Activated naive CD4-positive, alpha-beta T cell treated with anti-CD3 and anti-CD28 coated beads for 36 hours (primary cell): ENCODE measurements around the gene S100A9. TPM values are rescaled to one million over a fixed set of nuclear protein-coding genes. Genes with fewer than 3 reads are reported as not detected.
"Not testable (repeated sequence)": the region's sequence is repeated elsewhere in the genome, so short reads cannot be mapped to it uniquely, and the experiment has no call there.

Experiments
- CTCF ChIA-PET: fragments of 350-600 bp; sonication (Branson Sonifier 250); formaldehyde crosslinking; loops from one replicate; lab custom pipeline; 2021; ENCODE audit warnings: antibody characterized with exemption; lab: Charles Lee
- DNase-seq: peaks from one replicate; pipeline ENCODE4 v3.0.0-alpha.2; 2020
- H3K27ac Mint-ChIP-seq: one replicate; pipeline ENCODE4 v1.8.0; 2021; ENCODE audit warnings: mild to moderate bottlenecking, mixed read lengths
- H3K27me3 Mint-ChIP-seq: one replicate; pipeline ENCODE4 v1.8.0; 2021; ENCODE audit warnings: low read depth, mixed read lengths
- H3K36me3 Mint-ChIP-seq: one replicate; pipeline ENCODE4 v1.8.0; 2021; ENCODE audit warnings: low read depth, mixed read lengths
- H3K4me1 Mint-ChIP-seq: one replicate; pipeline ENCODE4 v1.8.0; 2021; ENCODE audit warnings: low read depth, mixed read lengths
- H3K4me3 Mint-ChIP-seq: one replicate; pipeline ENCODE4 v1.8.0; 2021; ENCODE audit warnings: mild to moderate bottlenecking, moderate library complexity, mixed read lengths
- H3K9me3 Mint-ChIP-seq: one replicate; pipeline ENCODE4 v1.8.0; 2021; ENCODE audit warnings: mixed read lengths
- intact Hi-C: fragments of 100-400 bp; cut with micrococcal nuclease; formaldehyde crosslinking; loops from one replicate; pipeline ENCODE4 v1.15.1; 2023
- total RNA-seq, 2 experiments: library from RNA; stranded (reverse); gene quantifications; one replicate each; pipeline ENCODE4 v1.2.3, GENCODE V29; 2021

The S100A9 gene
- 1 to 10 TPM; 1.7 to 2.6 TPM for total RNA-seq

DNA sequence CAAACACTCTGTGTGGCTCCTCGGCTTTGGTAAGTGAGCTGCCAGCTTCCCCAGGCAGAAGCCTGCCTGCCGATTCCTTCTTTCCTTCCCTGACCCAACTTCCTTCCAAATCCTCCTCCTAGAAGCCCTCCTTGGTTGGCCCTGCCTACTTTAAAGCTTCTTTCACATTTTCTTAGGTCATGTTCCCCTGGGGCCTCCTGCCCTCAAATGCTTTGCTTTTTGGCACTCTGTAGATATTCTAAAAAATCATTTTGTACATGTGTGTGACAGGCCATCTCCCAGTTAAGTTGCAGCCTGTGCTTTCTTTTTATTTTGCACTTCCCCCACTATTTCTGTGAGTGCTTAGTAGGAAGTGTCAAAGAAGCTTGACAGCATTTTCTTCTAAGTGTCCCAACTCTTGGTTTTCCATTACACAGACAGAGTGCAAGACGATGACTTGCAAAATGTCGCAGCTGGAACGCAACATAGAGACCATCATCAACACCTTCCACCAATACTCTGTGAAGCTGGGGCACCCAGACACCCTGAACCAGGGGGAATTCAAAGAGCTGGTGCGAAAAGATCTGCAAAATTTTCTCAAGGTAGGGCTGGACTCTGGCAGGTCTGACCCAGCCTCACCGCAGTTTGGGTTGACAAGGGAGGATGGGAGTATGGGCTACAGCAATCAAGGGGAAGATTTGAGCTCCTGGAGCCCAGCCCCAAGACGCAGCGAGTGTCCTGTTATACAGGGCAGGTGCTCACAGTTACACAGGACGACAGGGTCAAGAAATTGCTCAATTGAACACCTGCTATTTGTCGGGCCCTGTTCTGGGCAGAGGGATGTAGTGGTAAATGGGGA lies at the start of gene S100A9:
TSS of gene S100A9 (plus strand) at position 2 of the 838 bp plus-strand sequence. CDS start at position 432, 430 bp downstream.
- H3K36me3 Mint-ChIP-seq: no peaks in the 10 kb centered on the region

DNA sequence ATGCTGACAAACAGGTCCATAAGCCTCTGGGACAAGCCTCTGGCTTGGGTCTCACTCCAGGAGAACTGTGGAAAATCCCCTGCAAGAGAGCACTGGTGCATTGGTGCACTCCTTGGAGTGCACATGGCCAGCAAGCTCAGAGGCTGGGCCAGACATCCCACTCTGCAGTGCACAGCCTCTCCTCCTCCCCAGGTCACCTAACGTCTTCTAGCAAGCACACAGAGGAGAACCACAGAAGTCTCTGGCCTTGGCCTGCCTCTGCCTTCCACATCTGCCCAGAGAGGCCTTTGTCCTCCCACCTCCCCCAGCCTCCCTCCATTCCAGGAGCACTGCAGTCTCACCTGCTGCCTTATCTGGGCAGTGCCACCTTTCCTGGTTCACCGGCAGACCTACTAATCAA lies 49.1 kb upstream of the S100A9 start:
- intact Hi-C loops: no loop called here
- Mint-ChIP-seq H3K36me3 (no peaks in the 10 kb centered on the region), H3K4me1 (no peaks in the 10 kb centered on the region), H3K27me3 (peaks cover 3% of the 10 kb centered on the region), H3K9me3 (no peaks in the 10 kb centered on the region), H3K27ac (no peak overlapping the region), H3K4me3 (no peak overlapping the region)
- no peak for DNase-seq
- CTCF ChIA-PET: no interaction called here

More for the DNA sequence above, at the start of gene S100A9:
- no peak for DNase-seq
- CTCF ChIA-PET: interaction anchor here (0.7 to 2.4 kb wide), 6 partner anchors 10 to 137 kb away, joined by 3 to 35 read pairs (median 4); partner anchors contain the start of gene PGLYRP4
- peaks cover 18% of the 10 kb centered on the region for H3K4me1 Mint-ChIP-seq
- H3K9me3 Mint-ChIP-seq: no peaks in the 10 kb centered on the region
- H3K27ac Mint-ChIP-seq: peak within 1 kb of the TSS; percentile 0
- H3K27me3 Mint-ChIP-seq: no peaks in the 10 kb centered on the region
- peak within 1 kb of the TSS; percentile 6 for H3K4me3 Mint-ChIP-seq
- intact Hi-C loops: loop anchor here (10.0 kb wide), 1 partner anchor 417 kb away; the partner anchor contains the start of gene SLC27A3

DNA sequence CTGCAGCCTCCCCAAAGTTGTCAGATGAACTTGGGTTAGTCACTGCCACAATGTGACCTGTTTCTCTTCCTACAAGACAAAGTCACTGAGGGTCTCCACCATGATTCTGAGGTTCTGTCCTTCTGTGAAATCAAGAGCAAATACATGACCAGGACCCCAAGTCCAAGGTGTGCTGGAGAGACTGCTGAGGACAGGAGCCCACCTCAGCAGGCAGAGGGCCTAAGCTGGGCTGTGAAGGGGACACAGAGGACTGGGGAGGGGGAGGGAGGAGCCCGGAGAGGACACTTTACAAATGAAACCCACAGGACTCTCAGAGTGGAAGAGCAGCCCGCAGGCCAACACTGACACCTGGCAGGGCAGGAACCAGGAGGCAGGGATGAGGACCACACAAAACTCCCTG lies 48.2 kb upstream of the S100A9 start:
- no peaks in the 10 kb centered on the region for H3K9me3 Mint-ChIP-seq
- no peak overlapping the region for H3K4me3 Mint-ChIP-seq
- intact Hi-C loops: no loop called here
- no peaks in the 10 kb centered on the region for H3K4me1 Mint-ChIP-seq
- CTCF ChIA-PET: no interaction called here
- no peak overlapping the region for H3K27ac Mint-ChIP-seq
- no peak for DNase-seq
- peaks cover 3% of the 10 kb centered on the region for H3K27me3 Mint-ChIP-seq
- H3K36me3 Mint-ChIP-seq: no peaks in the 10 kb centered on the region

DNA sequence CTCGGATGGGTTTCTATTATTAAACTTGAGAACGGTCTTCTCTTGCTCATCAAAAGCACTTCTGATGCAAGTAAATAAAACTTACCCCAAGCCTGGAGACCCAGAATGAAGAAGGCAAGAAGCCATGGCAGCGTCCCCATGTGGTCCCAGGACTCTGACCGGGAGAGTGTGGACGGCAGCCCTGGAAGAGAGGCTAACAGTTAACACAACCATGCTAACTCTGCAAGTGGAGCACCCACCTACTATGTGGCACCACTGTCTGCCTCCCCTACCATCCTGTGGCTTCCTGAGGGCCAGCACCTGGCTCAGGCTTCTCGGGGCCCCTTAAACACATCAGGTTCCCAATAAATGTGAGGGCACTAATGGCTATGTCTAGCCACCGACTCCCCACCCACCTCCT lies 47.1 kb upstream of the S100A9 start:
- no peak for DNase-seq
- no peak overlapping the region for H3K27ac Mint-ChIP-seq
- intact Hi-C loops: no loop called here
- no peak overlapping the region for H3K4me3 Mint-ChIP-seq
- no peaks in the 10 kb centered on the region for H3K27me3 Mint-ChIP-seq
- no peaks in the 10 kb centered on the region for H3K9me3 Mint-ChIP-seq
- H3K36me3 Mint-ChIP-seq: no peaks in the 10 kb centered on the region
- H3K4me1 Mint-ChIP-seq: no peaks in the 10 kb centered on the region
- CTCF ChIA-PET: no interaction called here

DNA sequence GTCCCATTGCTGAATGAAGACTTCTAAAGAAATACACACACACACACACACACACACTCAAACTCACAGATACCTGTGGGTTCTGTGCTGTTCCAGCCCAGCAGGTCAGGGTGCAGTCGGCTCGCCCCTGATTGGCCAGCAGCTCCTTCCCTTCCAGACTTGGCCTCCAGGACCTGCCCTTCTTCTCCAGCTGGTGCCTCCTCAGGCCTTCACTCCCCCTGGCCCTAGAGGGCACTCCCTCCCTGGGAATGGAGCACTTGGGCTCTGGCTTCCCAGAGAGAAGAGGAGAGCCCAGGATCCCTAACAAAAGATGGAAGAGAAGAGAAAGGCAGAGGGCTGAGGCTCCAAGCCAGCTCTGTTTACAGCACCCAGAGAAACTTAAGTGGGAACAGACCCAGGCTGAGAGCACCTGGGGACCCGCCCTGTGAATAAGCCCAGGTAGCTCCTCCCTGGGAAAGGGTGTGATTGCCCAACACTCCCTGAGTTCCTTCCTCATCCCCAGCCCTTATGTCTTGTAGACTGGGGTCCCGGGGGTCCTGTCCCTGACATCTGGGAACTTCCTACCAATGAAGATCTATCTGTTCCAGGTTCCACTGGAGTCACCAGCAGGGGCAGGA lies 45.0 kb upstream of the S100A9 start, which contains the start of gene PGLYRP3:
TSS of gene PGLYRP3 (minus strand) at position 383 of the 617 bp plus-strand sequence. CDS start 2,287 bp downstream, outside the sequence.
- Mint-ChIP-seq H3K9me3 (no peaks in the 10 kb centered on the region), H3K4me3 (no peak within 1 kb of the TSS), H3K4me1 (no peaks in the 10 kb centered on the region), H3K36me3 (no peaks in the 10 kb centered on the region), H3K27me3 (peaks cover 5% of the 10 kb centered on the region), H3K27ac (no peak within 1 kb of the TSS)
- intact Hi-C loops: no loop called here
- CTCF ChIA-PET: no interaction called here
- no peak for DNase-seq

DNA sequence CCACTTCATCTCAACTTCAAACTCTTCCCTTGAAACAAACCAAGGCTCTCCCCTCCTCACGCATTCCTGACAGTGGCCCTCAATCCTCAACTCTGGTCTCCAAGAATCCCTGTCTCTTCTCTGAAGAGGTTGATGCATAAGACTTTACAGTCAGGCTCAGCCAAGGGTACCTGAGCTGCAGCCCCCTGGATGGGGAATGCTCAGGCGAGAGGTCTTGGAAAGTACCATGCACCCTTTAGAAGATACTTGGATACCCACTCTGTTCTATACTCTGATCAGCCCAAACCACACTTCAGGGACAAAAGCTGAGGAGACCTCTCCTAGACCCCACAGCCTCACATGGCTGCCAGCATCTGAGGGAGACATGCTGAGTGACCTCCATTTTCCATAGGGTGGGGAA lies 44.4 kb upstream of the S100A9 start:
- Mint-ChIP-seq H3K27ac (no peak overlapping the region), H3K36me3 (no peaks in the 10 kb centered on the region), H3K4me3 (no peak overlapping the region), H3K9me3 (no peaks in the 10 kb centered on the region), H3K4me1 (no peaks in the 10 kb centered on the region), H3K27me3 (peaks cover 5% of the 10 kb centered on the region)
- intact Hi-C loops: no loop called here
- CTCF ChIA-PET: interaction anchor here (0.9 to 1.0 kb wide), 2 partner anchors 19 to 39 kb away, joined by 3 to 6 read pairs; no protein-coding TSS in a partner anchor
- DNase-seq: no peak

DNA sequence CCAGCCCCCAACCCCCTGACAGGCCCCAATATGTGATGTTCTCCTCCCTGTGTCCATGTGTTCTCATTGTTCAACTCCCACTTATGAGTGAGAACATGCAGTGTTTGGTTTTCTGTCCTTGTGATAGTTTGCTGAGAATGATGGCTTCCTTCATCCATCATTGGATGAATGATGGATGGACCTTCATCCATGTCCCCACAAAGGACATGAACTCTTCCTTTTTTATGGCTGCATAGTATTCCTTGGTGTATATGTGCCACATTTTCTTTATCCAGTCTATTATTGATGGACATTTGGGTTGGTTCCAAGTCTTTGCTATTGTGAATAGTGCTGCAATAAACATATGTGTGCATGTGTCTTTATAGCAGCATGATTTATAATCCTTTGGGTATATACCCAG lies 43.3 kb upstream of the S100A9 start:
- H3K9me3 Mint-ChIP-seq, H3K36me3 Mint-ChIP-seq, DNase-seq, H3K4me1 Mint-ChIP-seq, H3K27ac Mint-ChIP-seq, intact Hi-C loops, H3K4me3 Mint-ChIP-seq, CTCF ChIA-PET: not testable (repeated sequence)
- peaks cover 10% of the 10 kb centered on the region for H3K27me3 Mint-ChIP-seq

DNA sequence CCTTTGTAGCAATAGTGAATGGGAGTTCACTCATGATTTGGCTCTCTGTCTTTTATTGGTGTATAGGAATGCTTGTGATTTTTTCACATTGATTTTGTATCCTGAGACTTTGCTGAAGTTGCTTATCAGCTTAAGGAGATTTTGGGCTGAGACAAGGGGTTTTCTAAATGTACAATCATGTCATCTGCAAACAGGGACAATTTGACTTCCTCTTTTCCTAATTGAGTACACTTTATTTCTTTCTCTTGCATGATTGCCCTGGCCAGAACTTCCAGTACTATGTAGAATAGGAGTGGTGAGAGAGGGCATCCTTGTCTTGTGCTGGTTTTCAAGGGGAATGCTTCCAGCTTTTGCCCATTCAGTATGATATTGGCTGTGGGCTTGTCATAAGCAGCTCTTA lies 41.6 kb upstream of the S100A9 start:
- H3K4me3 Mint-ChIP-seq, intact Hi-C loops, CTCF ChIA-PET: not testable (repeated sequence)

DNA sequence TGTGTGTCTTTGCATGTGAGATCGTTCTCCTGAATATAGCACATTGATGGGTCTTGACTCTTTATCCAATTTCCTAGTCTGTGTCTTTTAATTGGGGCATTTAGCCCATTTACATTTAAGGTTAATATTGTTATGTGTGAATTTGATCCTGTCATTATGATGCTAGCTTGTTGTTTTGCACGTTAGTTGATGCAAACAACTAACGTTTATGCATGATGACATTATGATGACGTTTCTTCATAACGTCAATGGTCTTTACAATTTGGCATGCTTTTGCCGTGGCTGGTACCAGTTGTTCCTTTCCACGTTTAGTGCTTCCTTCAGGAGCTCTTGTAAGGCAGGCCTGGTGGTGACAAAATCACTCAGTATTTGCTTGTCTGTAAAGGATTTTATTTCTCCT lies 39.5 kb upstream of the S100A9 start:
- H3K27ac Mint-ChIP-seq, H3K36me3 Mint-ChIP-seq, DNase-seq, CTCF ChIA-PET, H3K4me3 Mint-ChIP-seq, intact Hi-C loops, H3K4me1 Mint-ChIP-seq: not testable (repeated sequence)
- peaks cover 10% of the 10 kb centered on the region for H3K9me3 Mint-ChIP-seq
- H3K27me3 Mint-ChIP-seq: peaks cover 10% of the 10 kb centered on the region

More for the DNA sequence above, 41.6 kb upstream of the S100A9 start:
- DNase-seq, H3K36me3 Mint-ChIP-seq, H3K27ac Mint-ChIP-seq, H3K4me1 Mint-ChIP-seq, H3K9me3 Mint-ChIP-seq: not testable (repeated sequence)
- peaks cover 10% of the 10 kb centered on the region for H3K27me3 Mint-ChIP-seq

DNA sequence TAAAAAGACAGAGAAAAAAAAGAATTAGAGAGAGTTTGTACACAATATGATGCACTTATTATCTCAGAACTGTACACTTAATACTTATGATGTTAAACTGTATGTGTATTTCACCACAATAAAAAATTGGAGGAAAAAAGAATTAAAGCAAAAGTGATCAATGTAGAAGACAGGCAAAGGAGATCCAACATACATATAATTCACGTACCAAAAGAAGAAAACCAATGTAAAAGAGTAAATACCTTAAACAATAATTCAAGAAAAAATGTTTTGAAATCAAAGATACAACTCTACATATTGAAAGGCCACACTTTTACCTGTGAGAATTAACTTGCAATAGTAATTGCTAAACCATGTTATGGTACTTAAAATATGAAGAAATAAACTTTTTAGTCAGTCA lies 35.1 kb upstream of the S100A9 start:
- CTCF ChIA-PET: no interaction called here
- peaks cover 12% of the 10 kb centered on the region for H3K9me3 Mint-ChIP-seq

DNA sequence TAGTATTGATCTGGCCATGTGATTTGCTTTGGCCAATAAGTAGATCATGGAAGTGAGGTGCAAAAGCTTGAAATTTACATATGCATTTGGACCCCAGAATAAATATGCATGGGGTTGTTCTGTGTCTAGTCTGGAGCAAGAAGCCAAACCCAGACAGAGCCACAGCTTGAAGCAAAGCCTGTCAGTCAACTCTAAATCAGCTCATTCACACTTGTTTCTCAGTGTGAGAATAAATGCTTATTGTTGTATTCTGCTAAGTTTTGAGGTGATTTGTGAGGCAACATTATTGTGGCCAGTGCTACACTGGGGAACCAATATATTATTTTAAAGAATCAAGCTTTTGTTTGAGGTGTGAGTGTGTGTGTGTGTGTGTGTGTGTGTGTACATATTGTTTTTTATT lies 32.7 kb upstream of the S100A9 start:
- Mint-ChIP-seq H3K36me3 (no peaks in the 10 kb centered on the region), H3K4me3 (no peak overlapping the region), H3K4me1 (no peaks in the 10 kb centered on the region), H3K27me3 (peaks cover 3% of the 10 kb centered on the region), H3K9me3 (peaks cover 15% of the 10 kb centered on the region), H3K27ac (no peak overlapping the region)
- no peak for DNase-seq
- intact Hi-C loops: no loop called here
- CTCF ChIA-PET: interaction anchor here (0.6 kb wide), 1 partner anchor 819 kb away, joined by 3 read pairs; no protein-coding TSS in a partner anchor

More for the DNA sequence above, 35.1 kb upstream of the S100A9 start:
- H3K36me3 Mint-ChIP-seq: no peaks in the 10 kb centered on the region
- H3K27ac Mint-ChIP-seq: no peak overlapping the region
- no peak for DNase-seq
- intact Hi-C loops: no loop called here
- no peaks in the 10 kb centered on the region for H3K4me1 Mint-ChIP-seq
- no peak overlapping the region for H3K4me3 Mint-ChIP-seq
- peaks cover 7% of the 10 kb centered on the region for H3K27me3 Mint-ChIP-seq

DNA sequence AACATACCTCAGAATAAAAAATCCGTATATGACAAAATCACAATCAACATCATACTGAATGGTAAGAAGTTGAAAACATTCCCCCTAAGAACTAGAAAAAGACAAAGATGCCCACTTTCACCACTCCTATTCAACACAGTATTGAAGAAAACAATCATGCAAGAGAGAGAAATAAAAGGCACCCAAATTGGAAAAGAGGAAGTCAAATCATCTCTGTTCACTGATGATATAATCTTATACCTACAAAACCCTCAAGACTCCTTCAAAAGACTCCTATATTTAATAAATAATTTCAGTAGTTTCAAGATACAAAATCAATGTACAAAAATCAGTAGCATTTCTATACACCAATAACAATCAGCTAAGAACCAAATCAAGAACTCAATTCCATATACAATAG lies 23.8 kb upstream of the S100A9 start:
- no peak for DNase-seq
- no peaks in the 10 kb centered on the region for H3K4me1 Mint-ChIP-seq
- H3K36me3 Mint-ChIP-seq: no peaks in the 10 kb centered on the region
- no peaks in the 10 kb centered on the region for H3K27me3 Mint-ChIP-seq
- intact Hi-C loops: no loop called here
- CTCF ChIA-PET: no interaction called here
- no peak overlapping the region for H3K27ac Mint-ChIP-seq
- H3K4me3 Mint-ChIP-seq: no peak overlapping the region
- peaks cover 10% of the 10 kb centered on the region for H3K9me3 Mint-ChIP-seq
